Left renal pelvis (tissue), 4 donors: ENCODE measurements around the gene POLDIP2. TPM values are rescaled to one million over a fixed set of nuclear protein-coding genes. Genes with fewer than 3 reads are reported as not detected.

Source experiments
- DNase-seq, 4 donors: peaks; one replicate each; pipeline ENCODE4 v3.0.0-alpha.2; 2013; ENCODE audit warnings: low read depth in 4 of 4, low spot score in 3 of 4
- polyA plus RNA-seq, 4 donors: library from polyadenylated mRNA; unstranded; fragments of 120-200 nt; gene quantifications; one replicate each; pipeline ENCODE4 v1.2.1, GENCODE V29; 2013; ENCODE audit not compliant: insufficient read length in 4 of 4

The POLDIP2 gene
- polyA plus RNA-seq, result 10 to 100 TPM; 63.1 to 94.1 (median 88.9) TPM

GRCh38 chr17:28357061-28357900 lies at the start of gene POLDIP2:
POLDIP2 (minus strand) TSS chr17:28357527; CDS start chr17:28357448, 79 bp downstream.
- peak; percentile 83 to 91 (median 88) for DNase-seq

- no peak for DNase-seq
Measured at GRCh38 chr17:28406473-28406814, 49.1 kb upstream of the POLDIP2 start.

GRCh38 chr17:28405632-28406472 lies 48.5 kb upstream of the POLDIP2 start, which contains the start of gene SLC46A1:
SLC46A1 (minus strand) TSS chr17:28406212; CDS start chr17:28406114, 98 bp downstream.
- no peak for DNase-seq

GRCh38 chr17:28404812-28405570 lies 47.7 kb upstream of the POLDIP2 start:
- DNase-seq, result no peak

- DNase-seq, result no peak
Measured at GRCh38 chr17:28404461-28404811, 47.1 kb upstream of the POLDIP2 start.

- no peak for DNase-seq
Measured at GRCh38 chr17:28404007-28404406, 46.7 kb upstream of the POLDIP2 start.

- DNase-seq, result no peak
Measured at GRCh38 chr17:28402844-28403243, 45.5 kb upstream of the POLDIP2 start.

GRCh38 chr17:28402224-28402630 lies 44.9 kb upstream of the POLDIP2 start:
- DNase-seq, result no peak

- no peak for DNase-seq
Measured at GRCh38 chr17:28399808-28400207, 42.5 kb upstream of the POLDIP2 start.

- no peak for DNase-seq
Measured at GRCh38 chr17:28398280-28398981, 41.1 kb upstream of the POLDIP2 start.

GRCh38 chr17:28397687-28398279 lies 40.5 kb upstream of the POLDIP2 start:
- DNase-seq, result no peak

GRCh38 chr17:28397275-28397674 lies 39.9 kb upstream of the POLDIP2 start:
- DNase-seq, result no peak

- no peak for DNase-seq
Measured at GRCh38 chr17:28396635-28397239, 39.4 kb upstream of the POLDIP2 start.

GRCh38 chr17:28395968-28396367 lies 38.6 kb upstream of the POLDIP2 start:
- no peak for DNase-seq

- no peak for DNase-seq
Measured at GRCh38 chr17:28395426-28395825, 38.1 kb upstream of the POLDIP2 start.

GRCh38 chr17:28394337-28395116 lies 37.2 kb upstream of the POLDIP2 start:
- DNase-seq, result no peak

- DNase-seq, result no peak
Measured at GRCh38 chr17:28392491-28392890, 35.2 kb upstream of the POLDIP2 start.

GRCh38 chr17:28391401-28391800 lies 34.1 kb upstream of the POLDIP2 start:
- DNase-seq, result no peak

- DNase-seq, result no peak
Measured at GRCh38 chr17:28390984-28391383, 33.7 kb upstream of the POLDIP2 start.
